Smooth muscle cell (in vitro differentiated cells): ENCODE measurements around the gene GUK1. TPM values are rescaled to one million over a fixed set of nuclear protein-coding genes. Genes with fewer than 3 reads are reported as not detected.

Experiments used
- DNase-seq: peaks from one replicate; lab custom pipeline; 2025; ENCODE audit not compliant: unreplicated experiment; lab: John Stamatoyannopoulos, UW
- H2AFZ ChIP-seq: fragments of 200-600 bp; sonication (generic); 2 replicates; pipeline ENCODE4 v1.6.0; 2016; ENCODE audit warnings: antibody characterized with exemption, low read depth, mild to moderate bottlenecking
- H3F3A ChIP-seq: fragments of 200-600 bp; sonication (generic); 2 replicates; pipeline ENCODE4 v1.6.0; 2017; ENCODE audit warnings: antibody characterized with exemption, low read depth
- H3K27ac ChIP-seq: fragments of 200-600 bp; sonication (generic); 2 replicates; pipeline ENCODE4 v1.5.1; 2016; ENCODE audit warnings: low read depth, mild to moderate bottlenecking
- H3K27me3 ChIP-seq: fragments of 200-600 bp; sonication (generic); 2 replicates; pipeline ENCODE4 v1.6.1; 2016; ENCODE audit warnings: low read depth, mild to moderate bottlenecking
- H3K36me3 ChIP-seq: fragments of 200-600 bp; sonication (generic); 2 replicates; pipeline ENCODE4 v1.5.1; 2016; ENCODE audit warnings: low read depth
- H3K4me1 ChIP-seq: fragments of 200-600 bp; sonication (generic); 2 replicates; pipeline ENCODE4 v1.5.1; 2016; ENCODE audit warnings: low read depth
- H3K4me2 ChIP-seq: fragments of 200-600 bp; sonication (generic); 2 replicates; pipeline ENCODE4 v1.6.0; 2016; ENCODE audit warnings: mild to moderate bottlenecking
- H3K4me3 ChIP-seq: fragments of 200-600 bp; sonication (generic); 2 replicates; pipeline ENCODE4 v1.5.1; 2016; ENCODE audit warnings: mild to moderate bottlenecking
- H3K79me2 ChIP-seq: fragments of 200-600 bp; sonication (generic); 2 replicates; pipeline ENCODE4 v1.6.0; 2016; ENCODE audit warnings: low read depth, mild to moderate bottlenecking
- H3K9ac ChIP-seq: fragments of 200-600 bp; sonication (generic); 2 replicates; pipeline ENCODE4 v1.6.0; 2016; ENCODE audit warnings: low read depth
- H3K9me3 ChIP-seq: fragments of 200-600 bp; sonication (generic); replicated peaks from 2 replicates; pipeline ENCODE4 v1.5.1; 2016; ENCODE audit warnings: low read depth
- H4K20me1 ChIP-seq: fragments of 200-600 bp; sonication (generic); 2 replicates; pipeline ENCODE4 v1.6.0; 2016; ENCODE audit warnings: low read depth
- CTCF ChIP-seq: fragments of 200-600 bp; sonication (generic); IDR thresholded peaks from 2 replicates; pipeline ENCODE4 v1.5.1; 2017; ENCODE audit warnings: borderline replicate concordance, mild to moderate bottlenecking, antibody characterized with exemption; ENCODE audit not compliant: insufficient read depth, poor library complexity, severe bottlenecking
- WGBS: methylation state at CpG from one replicate; pipeline ENCODE4 v1.1.7; 2016; ENCODE audit warnings: low lambda C conversion rate; 5-methylcytosine and 5-hydroxymethylcytosine counted together
- polyA plus RNA-seq: library from polyadenylated mRNA; unstranded; fragments of >200 nt; fragmentation: Nextera tagmentation; extraction: Ambion mirVana; gene quantifications from 2 replicates; pipeline ENCODE4 v1.2.1, GENCODE V29; 2016
- total RNA-seq: library from RNA; depleted of rRNA; stranded (reverse); fragments of >200 nt; gene quantifications from 2 replicates; pipeline ENCODE4 v1.2.3, GENCODE V29; 2014

Gene GUK1
- total and polyA plus RNA-seq, 2 experiments from 2014 or later = 205 to 465 TPM

DNA sequence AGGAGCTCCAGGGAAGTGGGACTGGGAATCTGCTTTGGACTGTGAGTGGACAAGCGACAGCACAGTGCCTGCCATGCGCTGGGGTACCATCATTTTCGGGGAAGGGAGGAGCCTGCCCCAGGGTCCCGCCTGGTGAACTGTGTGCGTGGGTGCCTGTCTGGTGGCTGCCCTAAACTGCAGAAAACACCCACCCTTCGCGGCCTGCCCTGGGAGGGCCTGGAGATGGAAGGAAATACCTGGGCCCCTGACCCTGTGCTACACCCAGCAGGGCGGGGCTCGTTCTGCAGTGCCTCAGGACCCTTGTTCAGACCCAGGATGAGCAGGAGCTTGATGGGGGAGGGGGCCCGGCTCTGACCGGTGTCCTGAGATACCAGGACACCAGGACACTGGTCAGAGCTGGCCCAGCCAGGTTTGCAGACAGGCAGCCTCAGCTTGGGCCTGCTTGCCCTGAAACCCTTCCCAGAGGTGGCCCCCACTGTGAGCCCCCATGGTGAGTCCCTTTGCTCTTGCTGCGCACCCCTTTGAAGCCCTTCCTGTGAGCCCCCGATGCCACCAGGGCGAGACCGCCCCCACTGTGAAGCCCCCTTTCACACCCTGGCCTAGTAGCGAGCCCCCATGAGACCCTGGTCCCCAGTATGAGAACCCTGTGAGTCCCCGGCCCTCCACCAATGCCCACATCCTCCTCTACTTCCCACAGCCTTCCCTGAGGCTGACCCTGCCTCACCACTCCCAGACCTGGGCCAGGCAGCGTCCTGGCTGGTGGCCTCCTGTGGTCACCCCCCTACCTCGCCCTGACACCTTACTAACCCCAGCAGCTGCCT lies 12.2 kb downstream of the GUK1 start:
- no peaks in the 10 kb centered on the region for H3K27me3 ChIP-seq
- H3K9ac ChIP-seq = no peak overlapping the region
- no peak overlapping the region for H3K4me2 ChIP-seq
- no peak for TF ChIP-seq CTCF
- H2AFZ ChIP-seq = no peak overlapping the region
- WGBS = 92% methylated on average over 19 of the region's 19 CpGs
- H3K4me3 ChIP-seq = no peak overlapping the region
- DNase-seq = no peak
- peaks cover 8% of the 10 kb centered on the region for H3K4me1 ChIP-seq
- peaks cover 35% of the 10 kb centered on the region for H4K20me1 ChIP-seq
- H3K27ac ChIP-seq = no peak overlapping the region
- no peaks in the 10 kb centered on the region for H3F3A ChIP-seq
- H3K79me2 ChIP-seq = no peaks in the 10 kb centered on the region
- H3K9me3 ChIP-seq = no peaks in the 10 kb centered on the region
- H3K36me3 ChIP-seq = no peaks in the 10 kb centered on the region

- Histone ChIP-seq H3F3A (no peaks in the 10 kb centered on the region), H3K4me1 (peaks cover 8% of the 10 kb centered on the region), H3K9me3 (no peaks in the 10 kb centered on the region), H4K20me1 (peaks cover 29% of the 10 kb centered on the region), H2AFZ (no peak overlapping the region), H3K9ac (no peak overlapping the region), H3K4me2 (no peak overlapping the region), H3K4me3 (no peak overlapping the region), H3K27me3 (no peaks in the 10 kb centered on the region), H3K27ac (no peak overlapping the region), H3K36me3 (no peaks in the 10 kb centered on the region), H3K79me2 (no peaks in the 10 kb centered on the region)
- DNase-seq = no peak
- 94% methylated on average over 3 of the region's 3 CpGs for WGBS
- no peak for TF ChIP-seq CTCF
Measured at GRCh38 chr1:228152918-228153258, 12.8 kb downstream of the GUK1 start.

- no peaks in the 10 kb centered on the region for H3K27me3 ChIP-seq
- H4K20me1 ChIP-seq = peaks cover 17% of the 10 kb centered on the region
- no peak overlapping the region for H3K27ac ChIP-seq
- DNase-seq = no peak
- H3K79me2 ChIP-seq = no peaks in the 10 kb centered on the region
- no peak for TF ChIP-seq CTCF
- no peak overlapping the region for H2AFZ ChIP-seq
- H3K36me3 ChIP-seq = no peaks in the 10 kb centered on the region
- H3K9ac ChIP-seq = no peak overlapping the region
- no peak overlapping the region for H3K4me2 ChIP-seq
- no peaks in the 10 kb centered on the region for H3F3A ChIP-seq
- H3K9me3 ChIP-seq = no peaks in the 10 kb centered on the region
- H3K4me1 ChIP-seq = peaks cover 6% of the 10 kb centered on the region
- no peak overlapping the region for H3K4me3 ChIP-seq
- WGBS = 90% methylated on average over 11 of the region's 11 CpGs
Measured at GRCh38 chr1:228154021-228154669, 14.1 kb downstream of the GUK1 start.
